Activated B cell treated with CpG ODN at 0.5 μM for 24 hours (primary cell): Measurements from ENCODE around the gene CR1. TPM values are rescaled to one million over a fixed set of nuclear protein-coding genes. Genes with fewer than 3 reads are reported as not detected.
"Not testable (repeated sequence)": the region's sequence is repeated elsewhere in the genome, so short reads cannot be mapped to it uniquely, and the experiment has no call there.

Source experiments
- ATAC-seq: fragments of 200-7000 bp; cut with Tn5 transposase; one replicate; pipeline ENCODE4 v1.10.0; 2021; ENCODE audit warnings: low read depth, mild to moderate bottlenecking, moderate library complexity
- CTCF ChIA-PET: fragments of 350-600 bp; sonication (Branson Sonifier 250); formaldehyde crosslinking; loops from one replicate; lab custom pipeline; 2021; ENCODE audit warnings: antibody characterized with exemption; lab: Charles Lee
- POLR2A ChIA-PET: fragments of 350-600 bp; sonication (Branson Sonifier 250); formaldehyde crosslinking; loops from one replicate; lab custom pipeline; 2021; ENCODE audit warnings: antibody characterized with exemption; lab: Charles Lee
- DNase-seq: peaks from one replicate; pipeline ENCODE4 v3.0.0; 2022
- H3K27ac Mint-ChIP-seq: one replicate; pipeline ENCODE4 v1.8.0; 2020; ENCODE audit warnings: mixed read lengths
- H3K27me3 Mint-ChIP-seq: one replicate; pipeline ENCODE4 v1.8.0; 2021; ENCODE audit warnings: mixed read lengths
- H3K36me3 Mint-ChIP-seq: one replicate; pipeline ENCODE4 v1.8.0; 2021; ENCODE audit warnings: low read depth, mixed read lengths
- H3K4me1 Mint-ChIP-seq: one replicate; pipeline ENCODE4 v1.8.0; 2021; ENCODE audit warnings: mixed read lengths
- H3K4me3 Mint-ChIP-seq: one replicate; pipeline ENCODE4 v1.8.0; 2020; ENCODE audit warnings: mild to moderate bottlenecking, mixed read lengths
- H3K9me3 Mint-ChIP-seq: one replicate; pipeline ENCODE4 v1.8.0; 2020; ENCODE audit warnings: mixed read lengths
- intact Hi-C: fragments of 100-400 bp; cut with micrococcal nuclease; formaldehyde crosslinking; loops from one replicate; pipeline ENCODE4 v1.15.1; 2024
- total RNA-seq: library from RNA; stranded (reverse); gene quantifications from 2 replicates; pipeline ENCODE4 v1.2.3, GENCODE V29; 2022
- TF ChIP-seq, protein P1 (sequence below): fragments of 200-600 bp; IDR thresholded peaks from one replicate; pipeline ENCODE4 v1.8.0; 2022; ENCODE audit warnings: antibody characterized with exemption, mild to moderate bottlenecking

The CR1 gene
- total RNA-seq, 1 donor from 2014 or later = 13.9 TPM

DNA sequence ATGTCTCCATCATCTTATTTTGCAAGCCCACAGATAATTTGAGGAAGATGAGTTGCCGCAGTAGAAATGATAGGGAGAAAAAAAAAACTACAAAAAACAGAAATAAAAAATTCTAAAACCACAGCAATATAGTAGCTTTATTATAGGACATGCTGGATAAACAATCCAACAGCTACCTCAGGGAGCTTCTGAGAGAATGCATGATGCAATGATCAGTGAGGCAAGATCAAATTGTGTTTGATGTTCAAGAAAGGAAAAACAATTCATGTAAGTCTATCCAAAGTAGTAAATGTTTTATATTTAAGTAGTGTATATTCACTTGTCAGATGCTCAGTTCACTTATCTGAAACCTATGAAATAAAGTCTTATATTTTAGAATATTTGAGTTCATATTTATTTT lies 155.6 kb downstream of the CR1 start:
- H3K4me1 Mint-ChIP-seq = peaks cover 2% of the 10 kb centered on the region
- no peak for ATAC-seq
- no peak for DNase-seq
- H3K27me3 Mint-ChIP-seq = no peaks in the 10 kb centered on the region
- TF ChIP-seq, protein P1, sequence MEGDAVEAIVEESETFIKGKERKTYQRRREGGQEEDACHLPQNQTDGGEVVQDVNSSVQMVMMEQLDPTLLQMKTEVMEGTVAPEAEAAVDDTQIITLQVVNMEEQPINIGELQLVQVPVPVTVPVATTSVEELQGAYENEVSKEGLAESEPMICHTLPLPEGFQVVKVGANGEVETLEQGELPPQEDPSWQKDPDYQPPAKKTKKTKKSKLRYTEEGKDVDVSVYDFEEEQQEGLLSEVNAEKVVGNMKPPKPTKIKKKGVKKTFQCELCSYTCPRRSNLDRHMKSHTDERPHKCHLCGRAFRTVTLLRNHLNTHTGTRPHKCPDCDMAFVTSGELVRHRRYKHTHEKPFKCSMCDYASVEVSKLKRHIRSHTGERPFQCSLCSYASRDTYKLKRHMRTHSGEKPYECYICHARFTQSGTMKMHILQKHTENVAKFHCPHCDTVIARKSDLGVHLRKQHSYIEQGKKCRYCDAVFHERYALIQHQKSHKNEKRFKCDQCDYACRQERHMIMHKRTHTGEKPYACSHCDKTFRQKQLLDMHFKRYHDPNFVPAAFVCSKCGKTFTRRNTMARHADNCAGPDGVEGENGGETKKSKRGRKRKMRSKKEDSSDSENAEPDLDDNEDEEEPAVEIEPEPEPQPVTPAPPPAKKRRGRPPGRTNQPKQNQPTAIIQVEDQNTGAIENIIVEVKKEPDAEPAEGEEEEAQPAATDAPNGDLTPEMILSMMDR = no peak
- intact Hi-C loops = no loop called here
- no peaks in the 10 kb centered on the region for H3K9me3 Mint-ChIP-seq
- no peak overlapping the region for H3K4me3 Mint-ChIP-seq
- ChIA-PET CTCF (no interaction called here), POLR2A (no interaction called here)
- H3K27ac Mint-ChIP-seq = no peak overlapping the region
- H3K36me3 Mint-ChIP-seq = no peaks in the 10 kb centered on the region

DNA sequence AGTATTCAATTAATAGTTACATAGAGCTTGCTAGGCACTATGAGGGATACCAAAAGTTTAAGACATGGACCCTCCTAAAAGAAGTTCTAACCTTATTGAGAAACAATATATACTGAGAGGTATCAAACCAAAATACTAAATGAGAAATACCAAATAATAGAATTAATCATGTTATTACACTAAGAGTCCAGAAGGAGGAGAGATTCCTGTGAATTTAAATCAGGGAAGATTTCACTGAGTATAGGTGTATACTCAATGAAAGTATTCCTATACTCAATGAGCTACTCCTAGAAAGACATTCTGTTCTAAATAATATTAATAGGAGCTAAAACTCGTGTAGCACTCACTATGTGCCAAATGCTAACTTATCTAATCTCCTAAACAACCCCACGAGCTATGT lies 158.4 kb downstream of the CR1 start:
- ATAC-seq = no peak

DNA sequence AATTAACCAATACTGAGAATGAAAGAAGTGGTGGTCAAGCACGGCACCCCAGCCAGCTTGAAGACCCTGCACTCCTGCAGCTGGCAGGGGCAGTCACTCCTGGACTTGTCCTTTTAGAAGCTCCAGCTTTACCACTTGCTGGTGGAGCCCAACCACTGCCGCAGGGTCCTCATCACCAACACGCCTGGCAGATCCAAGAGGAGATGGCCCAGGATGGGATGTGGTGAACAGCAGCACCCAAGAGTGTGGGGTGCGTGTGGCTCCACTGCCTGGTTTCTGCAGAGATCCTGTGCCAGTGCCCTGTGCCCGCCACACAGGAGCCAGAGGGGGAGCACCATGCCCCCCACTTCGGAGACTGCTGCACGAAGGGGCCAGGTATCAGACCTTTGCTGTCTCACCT lies 162.5 kb downstream of the CR1 start:
- no peaks in the 10 kb centered on the region for H3K9me3 Mint-ChIP-seq
- no peak overlapping the region for H3K4me3 Mint-ChIP-seq
- intact Hi-C loops = no loop called here
- ATAC-seq (no peak), DNase-seq (no peak)
- TF ChIP-seq, protein P1 = no peak
- H3K27ac Mint-ChIP-seq = no peak overlapping the region
- no peaks in the 10 kb centered on the region for H3K36me3 Mint-ChIP-seq
- POLR2A ChIA-PET = no interaction called here
- peaks cover under 1% of the 10 kb centered on the region for H3K27me3 Mint-ChIP-seq
- H3K4me1 Mint-ChIP-seq = no peaks in the 10 kb centered on the region
- CTCF ChIA-PET = no interaction called here

More for the DNA sequence above, 158.4 kb downstream of the CR1 start:
- Mint-ChIP-seq H3K4me1 (peaks cover 2% of the 10 kb centered on the region), H3K9me3 (no peaks in the 10 kb centered on the region), H3K27ac (no peak overlapping the region), H3K36me3 (no peaks in the 10 kb centered on the region), H3K27me3 (no peaks in the 10 kb centered on the region), H3K4me3 (no peak overlapping the region)
- TF ChIP-seq, protein P1 = no peak
- intact Hi-C loops = no loop called here
- CTCF ChIA-PET = interaction anchor here (0.8 to 1.0 kb wide), 4 partner anchors 18 to 309 kb away, joined by 3 to 6 read pairs (median 3); no protein-coding TSS in a partner anchor
- POLR2A ChIA-PET = no interaction called here
- DNase-seq = no peak

DNA sequence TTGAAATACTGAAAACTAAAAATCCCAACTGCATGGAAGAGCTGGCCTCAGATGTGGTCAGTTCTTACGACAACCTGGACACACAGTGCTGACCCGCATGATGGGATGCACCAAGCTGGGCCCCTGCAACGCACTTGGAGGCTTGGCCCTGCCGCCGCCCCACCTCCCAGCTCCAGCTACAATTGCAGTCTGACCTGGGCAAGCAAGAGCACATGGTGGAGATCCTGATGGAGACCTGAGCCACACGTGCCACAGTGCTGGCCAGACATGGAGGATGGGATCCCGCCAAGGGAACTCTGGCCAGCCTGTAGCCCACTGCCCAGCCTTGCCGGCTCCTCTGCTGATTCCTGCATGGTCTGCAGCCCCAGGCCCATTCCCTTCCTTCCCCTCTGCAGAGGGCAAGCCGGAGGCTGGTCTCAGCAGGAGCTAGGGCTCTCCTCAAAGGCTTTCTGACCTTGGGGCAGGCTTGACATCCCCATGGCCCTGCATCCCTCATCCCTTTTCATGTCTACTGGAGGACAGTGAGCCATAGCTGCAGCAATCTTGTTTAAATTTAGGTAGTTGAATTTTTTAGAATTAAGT lies 163.0 kb downstream of the CR1 start:
- H3K27me3 Mint-ChIP-seq = peaks cover 7% of the 10 kb centered on the region
- no peak overlapping the region for H3K4me3 Mint-ChIP-seq
- H3K36me3 Mint-ChIP-seq = no peaks in the 10 kb centered on the region
- H3K4me1 Mint-ChIP-seq = no peaks in the 10 kb centered on the region
- H3K9me3 Mint-ChIP-seq = no peaks in the 10 kb centered on the region
- TF ChIP-seq, protein P1 = no peak
- no peak for DNase-seq
- intact Hi-C loops = no loop called here
- POLR2A ChIA-PET = no interaction called here
- ATAC-seq = no peak
- CTCF ChIA-PET = no interaction called here
- no peak overlapping the region for H3K27ac Mint-ChIP-seq

DNA sequence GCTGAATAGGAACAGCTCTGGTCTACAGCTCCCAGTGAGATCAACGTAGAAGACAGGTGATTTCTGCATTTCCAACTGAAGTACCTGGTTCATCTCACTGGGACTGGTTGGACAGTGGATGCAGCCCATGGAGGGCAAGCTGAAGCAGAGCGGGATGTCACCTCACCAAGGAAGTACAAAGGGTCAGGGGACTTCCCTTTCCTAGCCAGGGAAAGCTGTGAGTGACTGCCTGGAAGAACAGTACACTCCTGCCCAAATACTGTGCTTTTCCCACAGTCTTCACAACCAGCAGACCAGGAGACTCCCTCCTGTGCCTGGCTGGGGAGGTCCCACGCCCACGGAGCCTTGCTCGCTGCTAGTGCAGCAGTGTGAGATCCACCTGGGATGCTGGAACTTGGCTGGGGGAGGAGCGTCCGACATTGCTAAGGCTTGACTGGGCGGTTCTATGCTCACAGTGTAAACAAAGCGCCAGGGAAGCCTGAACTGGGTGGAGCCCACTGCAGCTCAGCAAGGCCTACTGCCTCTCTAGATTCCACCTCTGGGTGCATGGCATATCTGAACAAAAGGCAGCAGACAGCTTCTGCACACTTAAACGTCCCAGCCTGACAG lies 163.7 kb downstream of the CR1 start:
- Mint-ChIP-seq H3K4me3 (no peak overlapping the region), H3K4me1 (no peaks in the 10 kb centered on the region), H3K27me3 (peaks cover 12% of the 10 kb centered on the region), H3K27ac (no peak overlapping the region), H3K36me3 (no peaks in the 10 kb centered on the region), H3K9me3 (no peaks in the 10 kb centered on the region)
- intact Hi-C loops = no loop called here
- DNase-seq (no peak), ATAC-seq (no peak)
- ChIA-PET POLR2A (no interaction called here), CTCF (no interaction called here)
- TF ChIP-seq, protein P1 = no peak

DNA sequence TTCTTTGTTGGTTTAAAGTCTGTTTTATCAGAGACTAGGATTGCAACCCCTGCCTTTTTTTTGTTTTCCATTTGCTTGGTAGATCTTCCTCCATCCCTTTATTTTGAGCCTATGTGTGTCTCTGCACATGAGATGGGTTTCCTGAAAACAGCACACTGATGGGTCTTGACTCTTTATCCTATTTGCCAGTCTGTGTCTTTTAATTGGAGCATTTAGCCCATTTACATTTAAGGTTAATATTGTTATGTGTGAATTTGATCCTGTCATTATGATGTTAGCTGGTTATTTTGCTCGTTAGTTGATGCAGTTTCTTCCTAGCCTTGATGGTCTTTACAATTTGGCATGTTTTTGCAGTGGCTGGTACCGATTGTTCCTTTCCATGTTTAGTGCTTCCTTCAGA lies 165.5 kb downstream of the CR1 start:
- peaks cover 19% of the 10 kb centered on the region for H3K27me3 Mint-ChIP-seq
- POLR2A ChIA-PET, CTCF ChIA-PET, H3K9me3 Mint-ChIP-seq, intact Hi-C loops, H3K36me3 Mint-ChIP-seq, H3K4me1 Mint-ChIP-seq, DNase-seq, H3K27ac Mint-ChIP-seq, ATAC-seq, H3K4me3 Mint-ChIP-seq: not testable (repeated sequence)
